Measurements from ENCODE around the gene C3orf20. TPM values are rescaled to one million over a fixed set of nuclear protein-coding genes. Genes with fewer than 3 reads are reported as not detected.

Gene C3orf20
- total RNA-seq, 1 experiment from 2014 or later, result not detected

DNA sequence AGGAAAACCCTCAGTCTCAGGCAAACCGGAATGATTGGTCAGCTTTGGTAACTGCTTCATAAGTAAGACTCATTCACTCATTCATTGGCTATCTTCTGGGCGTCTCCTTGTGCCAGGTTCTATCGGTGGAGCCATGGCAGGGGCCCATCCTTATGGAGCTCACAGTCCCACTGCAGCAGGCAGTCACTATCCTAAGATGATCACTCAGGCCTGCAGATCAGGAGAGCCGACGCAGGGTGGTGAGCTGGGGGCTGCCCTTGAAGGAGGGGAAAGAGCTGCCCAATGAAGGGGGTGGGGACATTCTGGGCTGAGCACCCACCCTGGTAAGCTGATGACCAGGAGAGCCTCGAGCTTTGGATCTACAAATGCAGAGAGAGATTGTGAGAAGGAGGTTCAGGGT lies 123.3 kb downstream of the C3orf20 start:
- BruUV-seq (replicated peaks), result no TSS peak
- TF ChIP-seq POLR2AphosphoS5 (IDR thresholded peaks at IDR 0.05; ENCODE audit: low read depth, low read length) (no peak), TCF7L2 (IDR thresholded peaks at IDR 0.05; ENCODE audit: low read depth, low read length) (no peak)
- Histone ChIP-seq H3K4me1 (ENCODE audit: control insufficient read depth, insufficient read depth, low read length) (no peaks in the 10 kb centered on the region), H3K4me3 (ENCODE audit: low read depth in 2 of 2, low read length in 2 of 2) (no peak overlapping the region), H3K27me3 (ENCODE audit: control insufficient read depth, insufficient read depth, low read length) (peaks cover 2% of the 10 kb centered on the region; the same call in 1 of the 2 replicates), H3K9me3 (ENCODE audit: control insufficient read depth, insufficient read depth, low read depth, low read length) (no peaks in the 10 kb centered on the region), H3K27ac (ENCODE audit: low read length) (no peak overlapping the region), H3K36me3 (ENCODE audit: control insufficient read depth, insufficient read depth, low read length) (no peaks in the 10 kb centered on the region)
- DNase-seq (ENCODE audit: low read depth, low spot score) (no peak), ATAC-seq (no peak)
- ChIA-PET POLR2A (no interaction called here), CTCF (no interaction called here)
- intact Hi-C loops (cut with micrococcal nuclease; ENCODE audit: unreplicated experiment), result no loop called here
- in situ Hi-C loops (cut with HindIII; ENCODE audit: low pct_unique_long_range_greater_than_20kb, low sequenced_read_pairs), result no loop called here

DNA sequence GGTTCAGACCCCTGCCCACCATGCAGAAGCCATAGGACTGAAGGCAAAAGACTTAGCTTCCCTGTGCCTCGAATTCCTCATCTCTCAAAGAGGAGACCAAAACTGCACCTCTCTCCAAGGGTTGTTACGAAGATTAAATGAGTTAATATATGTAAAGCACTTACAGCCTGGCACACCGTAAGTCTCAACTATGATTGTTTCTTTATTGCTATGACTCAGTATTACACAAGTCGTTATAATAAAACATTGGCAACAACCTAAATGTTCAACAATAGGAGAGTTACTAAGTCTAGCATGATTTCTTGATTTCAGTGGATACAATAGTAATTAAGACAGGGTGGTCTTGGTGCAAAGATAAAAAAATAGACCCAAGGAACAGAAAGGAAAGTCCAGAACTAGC lies 124.2 kb downstream of the C3orf20 start:
- in situ Hi-C loops (cut with HindIII; ENCODE audit: low pct_unique_long_range_greater_than_20kb, low sequenced_read_pairs) (no loop called here), intact Hi-C loops (cut with micrococcal nuclease; ENCODE audit: unreplicated experiment) (no loop called here)
- H3K36me3 ChIP-seq (ENCODE audit: control insufficient read depth, insufficient read depth, low read length), result no peaks in the 10 kb centered on the region
- no peak for ATAC-seq
- BruUV-seq (replicated peaks), result no TSS peak
- H3K27me3 ChIP-seq (ENCODE audit: control insufficient read depth, insufficient read depth, low read length), result peaks cover 2% of the 10 kb centered on the region; the same call in 1 of the 2 replicates
- DNase-seq (ENCODE audit: low read depth, low spot score), result no peak
- no peaks in the 10 kb centered on the region for H3K4me1 ChIP-seq (ENCODE audit: control insufficient read depth, insufficient read depth, low read length)
- H3K27ac ChIP-seq (ENCODE audit: low read length), result no peak overlapping the region
- ChIA-PET CTCF (no interaction called here), POLR2A (no interaction called here)
- no peaks in the 10 kb centered on the region for H3K9me3 ChIP-seq (ENCODE audit: control insufficient read depth, insufficient read depth, low read depth, low read length)
- H3K4me3 ChIP-seq (ENCODE audit: low read depth in 2 of 2, low read length in 2 of 2), result no peak overlapping the region
- TF ChIP-seq TCF7L2 (IDR thresholded peaks at IDR 0.05; ENCODE audit: low read depth, low read length) (no peak), POLR2AphosphoS5 (IDR thresholded peaks at IDR 0.05; ENCODE audit: low read depth, low read length) (no peak), SIN3A (IDR thresholded peaks at IDR 0.05; ENCODE audit: borderline replicate concordance, insufficient read depth, low read depth, low read length) (no peak)
- TF ChIP-seq, protein P1, sequence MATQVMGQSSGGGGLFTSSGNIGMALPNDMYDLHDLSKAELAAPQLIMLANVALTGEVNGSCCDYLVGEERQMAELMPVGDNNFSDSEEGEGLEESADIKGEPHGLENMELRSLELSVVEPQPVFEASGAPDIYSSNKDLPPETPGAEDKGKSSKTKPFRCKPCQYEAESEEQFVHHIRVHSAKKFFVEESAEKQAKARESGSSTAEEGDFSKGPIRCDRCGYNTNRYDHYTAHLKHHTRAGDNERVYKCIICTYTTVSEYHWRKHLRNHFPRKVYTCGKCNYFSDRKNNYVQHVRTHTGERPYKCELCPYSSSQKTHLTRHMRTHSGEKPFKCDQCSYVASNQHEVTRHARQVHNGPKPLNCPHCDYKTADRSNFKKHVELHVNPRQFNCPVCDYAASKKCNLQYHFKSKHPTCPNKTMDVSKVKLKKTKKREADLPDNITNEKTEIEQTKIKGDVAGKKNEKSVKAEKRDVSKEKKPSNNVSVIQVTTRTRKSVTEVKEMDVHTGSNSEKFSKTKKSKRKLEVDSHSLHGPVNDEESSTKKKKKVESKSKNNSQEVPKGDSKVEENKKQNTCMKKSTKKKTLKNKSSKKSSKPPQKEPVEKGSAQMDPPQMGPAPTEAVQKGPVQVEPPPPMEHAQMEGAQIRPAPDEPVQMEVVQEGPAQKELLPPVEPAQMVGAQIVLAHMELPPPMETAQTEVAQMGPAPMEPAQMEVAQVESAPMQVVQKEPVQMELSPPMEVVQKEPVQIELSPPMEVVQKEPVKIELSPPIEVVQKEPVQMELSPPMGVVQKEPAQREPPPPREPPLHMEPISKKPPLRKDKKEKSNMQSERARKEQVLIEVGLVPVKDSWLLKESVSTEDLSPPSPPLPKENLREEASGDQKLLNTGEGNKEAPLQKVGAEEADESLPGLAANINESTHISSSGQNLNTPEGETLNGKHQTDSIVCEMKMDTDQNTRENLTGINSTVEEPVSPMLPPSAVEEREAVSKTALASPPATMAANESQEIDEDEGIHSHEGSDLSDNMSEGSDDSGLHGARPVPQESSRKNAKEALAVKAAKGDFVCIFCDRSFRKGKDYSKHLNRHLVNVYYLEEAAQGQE (IDR thresholded peaks at IDR 0.05; ENCODE audit: insufficient read depth in 1 of 2, low read depth in 2 of 2, low read length in 1 of 2), result no peak
- TF ChIP-seq, protein P2, sequence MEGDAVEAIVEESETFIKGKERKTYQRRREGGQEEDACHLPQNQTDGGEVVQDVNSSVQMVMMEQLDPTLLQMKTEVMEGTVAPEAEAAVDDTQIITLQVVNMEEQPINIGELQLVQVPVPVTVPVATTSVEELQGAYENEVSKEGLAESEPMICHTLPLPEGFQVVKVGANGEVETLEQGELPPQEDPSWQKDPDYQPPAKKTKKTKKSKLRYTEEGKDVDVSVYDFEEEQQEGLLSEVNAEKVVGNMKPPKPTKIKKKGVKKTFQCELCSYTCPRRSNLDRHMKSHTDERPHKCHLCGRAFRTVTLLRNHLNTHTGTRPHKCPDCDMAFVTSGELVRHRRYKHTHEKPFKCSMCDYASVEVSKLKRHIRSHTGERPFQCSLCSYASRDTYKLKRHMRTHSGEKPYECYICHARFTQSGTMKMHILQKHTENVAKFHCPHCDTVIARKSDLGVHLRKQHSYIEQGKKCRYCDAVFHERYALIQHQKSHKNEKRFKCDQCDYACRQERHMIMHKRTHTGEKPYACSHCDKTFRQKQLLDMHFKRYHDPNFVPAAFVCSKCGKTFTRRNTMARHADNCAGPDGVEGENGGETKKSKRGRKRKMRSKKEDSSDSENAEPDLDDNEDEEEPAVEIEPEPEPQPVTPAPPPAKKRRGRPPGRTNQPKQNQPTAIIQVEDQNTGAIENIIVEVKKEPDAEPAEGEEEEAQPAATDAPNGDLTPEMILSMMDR (IDR thresholded peaks at IDR 0.05), result no peak

DNA sequence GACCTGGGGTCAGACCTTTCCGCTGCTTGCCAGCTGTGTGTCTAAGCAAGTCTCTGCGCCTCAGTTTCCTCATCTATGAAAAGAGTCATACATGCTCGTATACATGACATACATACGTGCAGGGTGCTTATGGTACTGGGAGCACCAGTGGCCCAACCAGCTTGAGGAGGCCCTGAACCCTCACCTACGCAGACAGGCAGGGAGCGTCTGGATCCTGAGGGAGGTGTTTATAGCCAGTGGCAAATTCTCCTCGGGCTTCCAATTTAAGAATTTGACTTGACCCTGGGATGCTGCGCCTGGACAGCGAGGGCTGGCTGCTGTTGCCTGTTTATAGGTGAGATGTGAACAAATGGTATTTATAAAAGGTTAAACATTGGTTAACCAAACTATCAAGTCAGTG lies 126.1 kb downstream of the C3orf20 start:
- Histone ChIP-seq H3K27me3 (ENCODE audit: control insufficient read depth, insufficient read depth, low read length) (peaks cover 2% of the 10 kb centered on the region; the same call in 1 of the 2 replicates), H3K4me1 (ENCODE audit: control insufficient read depth, insufficient read depth, low read length) (no peaks in the 10 kb centered on the region), H3K4me3 (ENCODE audit: low read depth in 2 of 2, low read length in 2 of 2) (no peak overlapping the region), H3K27ac (ENCODE audit: low read length) (no peak overlapping the region), H3K36me3 (ENCODE audit: control insufficient read depth, insufficient read depth, low read length) (no peaks in the 10 kb centered on the region), H3K9me3 (ENCODE audit: control insufficient read depth, insufficient read depth, low read depth, low read length) (no peaks in the 10 kb centered on the region)
- intact Hi-C loops (cut with micrococcal nuclease; ENCODE audit: unreplicated experiment), result no loop called here
- in situ Hi-C loops (cut with HindIII; ENCODE audit: low pct_unique_long_range_greater_than_20kb, low sequenced_read_pairs), result no loop called here
- no TSS peak for BruUV-seq (replicated peaks)
- ATAC-seq (no peak), DNase-seq (ENCODE audit: low read depth, low spot score) (no peak)
- TF ChIP-seq, protein P2 (IDR thresholded peaks at IDR 0.05), result no peak
- TF ChIP-seq TCF7L2 (IDR thresholded peaks at IDR 0.05; ENCODE audit: low read depth, low read length), result no peak
- TF ChIP-seq, protein P1 (IDR thresholded peaks at IDR 0.05; ENCODE audit: insufficient read depth in 1 of 2, low read depth in 2 of 2, low read length in 1 of 2), result no peak
- ChIA-PET POLR2A (no interaction called here), CTCF (no interaction called here)
